WTC11 (cell line): ENCODE data around the gene SLC38A6. TPM values are rescaled to one million over a fixed set of nuclear protein-coding genes. Genes with fewer than 3 reads are reported as not detected.
"Not testable (repeated sequence)": the region's sequence is repeated elsewhere in the genome, so short reads cannot be mapped to it uniquely, and the experiment has no call there.

Experiments
- ATAC-seq: fragments of 200-7000 bp; cut with Tn5 transposase; 2 replicates; pipeline ENCODE4 v1.10.0; 2021; ENCODE audit warnings: mild to moderate bottlenecking, moderate library complexity
- CTCF ChIA-PET: fragments of 300-600 bp; sonication (Branson Sonifier 250); formaldehyde crosslinking; loops from one replicate; lab custom pipeline; 2021; ENCODE audit warnings: antibody characterized with exemption; lab: Charles Lee
- POLR2A ChIA-PET: fragments of 350-600 bp; sonication (Branson Sonifier 250); formaldehyde crosslinking; loops from one replicate; lab custom pipeline; 2021; ENCODE audit warnings: antibody characterized with exemption; lab: Charles Lee
- DNase-seq: peaks from one replicate; pipeline ENCODE4 v3.0.0; 2021; ENCODE audit warnings: low spot score
- H3K27ac Mint-ChIP-seq: 2 replicates; pipeline ENCODE4 v1.8.0; 2021; ENCODE audit warnings: mixed read lengths
- H3K27me3 Mint-ChIP-seq: 2 replicates; pipeline ENCODE4 v1.8.0; 2021; ENCODE audit warnings: low read depth, mild to moderate bottlenecking, moderate library complexity, mixed read lengths
- H3K36me3 Mint-ChIP-seq: 2 replicates; pipeline ENCODE4 v1.8.0; 2021; ENCODE audit warnings: mixed read lengths
- H3K4me1 Mint-ChIP-seq: 2 replicates; pipeline ENCODE4 v1.8.0; 2022; ENCODE audit warnings: mixed read lengths
- H3K4me3 Mint-ChIP-seq: 2 replicates; pipeline ENCODE4 v1.8.0; 2021; ENCODE audit warnings: mild to moderate bottlenecking, moderate library complexity, mixed read lengths
- H3K9me3 Mint-ChIP-seq: 2 replicates; pipeline ENCODE4 v1.8.0; 2021; ENCODE audit warnings: mixed read lengths
- ESRRA ChIP-seq: sonication (generic); formaldehyde crosslinking; IDR thresholded peaks from 2 replicates; pipeline ENCODE4 v1.8.1; 2022; ENCODE audit warnings: mild to moderate bottlenecking, missing genetic modification reagents, borderline replicate concordance
- HMGA2 ChIP-seq: fragments of 250-450 bp; sonication (Bioruptor Pico); IDR thresholded peaks from 2 replicates; pipeline ENCODE4 v1.4.0; 2021; ENCODE audit warnings: mild to moderate bottlenecking, moderate library complexity
- IRF2 ChIP-seq: sonication (generic); formaldehyde crosslinking; IDR thresholded peaks from 2 replicates; pipeline ENCODE4 v1.8.0; 2022; ENCODE audit warnings: low read depth, missing genetic modification reagents, borderline replicate concordance
- MYBL2 ChIP-seq: sonication (generic); formaldehyde crosslinking; IDR thresholded peaks from 2 replicates; pipeline ENCODE4 v1.8.1; 2023; ENCODE audit warnings: mild to moderate bottlenecking, moderate library complexity, missing genetic modification reagents
- NFYB ChIP-seq: sonication (generic); formaldehyde crosslinking; conservative IDR thresholded peaks from 2 replicates; pipeline ENCODE4 v1.8.0; 2022; ENCODE audit warnings: low read depth, missing genetic modification reagents
- NR1H2 ChIP-seq: sonication (generic); formaldehyde crosslinking; IDR thresholded peaks from 2 replicates; pipeline ENCODE4 v1.9.0; 2021; ENCODE audit warnings: mild to moderate bottlenecking, moderate library complexity, missing genetic modification reagents
- NR3C1 ChIP-seq: sonication (generic); formaldehyde crosslinking; conservative IDR thresholded peaks from 2 replicates; pipeline ENCODE4 v1.8.1; 2023; ENCODE audit warnings: low read depth, mild to moderate bottlenecking, missing genetic modification reagents
- RORB ChIP-seq: fragments of 250-450 bp; sonication (Bioruptor Pico); IDR thresholded peaks from 2 replicates; pipeline ENCODE4 v1.9.0; 2021; ENCODE audit warnings: mild to moderate bottlenecking
- SMAD3 ChIP-seq: sonication (generic); formaldehyde crosslinking; IDR thresholded peaks from 2 replicates; pipeline ENCODE4 v1.8.0; 2022; ENCODE audit warnings: missing genetic modification reagents, mild to moderate bottlenecking, borderline replicate concordance
- TEAD1 ChIP-seq: sonication (generic); formaldehyde crosslinking; IDR thresholded peaks from 2 replicates; pipeline ENCODE4 v1.8.0; 2022; ENCODE audit warnings: mild to moderate bottlenecking, missing genetic modification reagents
- TP53 ChIP-seq: sonication (generic); formaldehyde crosslinking; IDR thresholded peaks from 2 replicates; pipeline ENCODE4 v1.8.1; 2023; ENCODE audit warnings: mild to moderate bottlenecking, missing genetic modification reagents
- ZNF671 ChIP-seq: fragments of 250-450 bp; sonication (Bioruptor Pico); IDR thresholded peaks from 2 replicates; pipeline ENCODE4 v1.8.0; 2021; ENCODE audit warnings: mild to moderate bottlenecking
- total RNA-seq: library from RNA; stranded (reverse); gene quantifications from 3 replicates; pipeline ENCODE4 v1.2.3, GENCODE V29; 2021
- TF ChIP-seq, protein P1 (sequence below): sonication (generic); formaldehyde crosslinking; IDR thresholded peaks from 2 replicates; pipeline ENCODE4 v1.8.1; 2022; ENCODE audit warnings: missing genetic modification reagents, borderline replicate concordance
- TF ChIP-seq, protein P2 (sequence below): sonication (generic); formaldehyde crosslinking; IDR thresholded peaks from 2 replicates; pipeline ENCODE4 v1.8.1; 2023; ENCODE audit warnings: mild to moderate bottlenecking, missing genetic modification reagents
- TF ChIP-seq, protein P3 (sequence below): fragments of 250-450 bp; sonication (Bioruptor Pico); IDR thresholded peaks from 2 replicates; pipeline ENCODE4 v2.1.2; 2022; ENCODE audit warnings: mild to moderate bottlenecking, moderate library complexity

The SLC38A6 gene
- total RNA-seq, 1 experiment from 2014 or later: 8.7 TPM

DNA sequence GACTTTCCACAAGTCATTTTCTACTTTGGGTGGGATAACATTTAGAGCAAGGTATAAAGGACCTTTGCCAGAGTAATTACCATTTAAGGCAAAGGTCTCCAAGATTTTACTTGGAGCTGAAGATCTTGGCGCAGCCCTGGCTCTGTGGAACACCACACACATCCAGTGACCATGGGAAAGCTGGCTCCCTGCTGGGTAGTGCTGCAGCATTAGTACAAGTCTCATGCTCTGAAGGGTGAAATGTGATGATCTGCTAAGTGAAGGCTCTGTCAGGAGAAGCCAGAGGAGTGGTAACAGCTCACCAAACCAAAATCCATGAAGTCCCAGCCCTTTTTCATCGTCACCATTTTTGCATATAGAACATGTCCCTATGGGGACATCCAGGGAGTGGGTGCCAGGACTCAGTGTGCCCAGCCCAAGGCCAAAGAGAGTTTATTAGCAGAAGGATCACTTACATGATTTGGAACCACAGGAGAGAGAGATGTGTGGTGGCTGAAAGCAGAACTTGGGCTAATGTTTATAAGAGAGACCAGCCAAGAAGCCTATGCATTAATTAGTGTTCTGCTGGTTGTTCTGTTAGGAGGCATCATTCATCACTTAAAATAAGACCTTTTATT is 110.7 kb downstream of the SLC38A6 start (continued):
- TF ChIP-seq, protein P1, sequence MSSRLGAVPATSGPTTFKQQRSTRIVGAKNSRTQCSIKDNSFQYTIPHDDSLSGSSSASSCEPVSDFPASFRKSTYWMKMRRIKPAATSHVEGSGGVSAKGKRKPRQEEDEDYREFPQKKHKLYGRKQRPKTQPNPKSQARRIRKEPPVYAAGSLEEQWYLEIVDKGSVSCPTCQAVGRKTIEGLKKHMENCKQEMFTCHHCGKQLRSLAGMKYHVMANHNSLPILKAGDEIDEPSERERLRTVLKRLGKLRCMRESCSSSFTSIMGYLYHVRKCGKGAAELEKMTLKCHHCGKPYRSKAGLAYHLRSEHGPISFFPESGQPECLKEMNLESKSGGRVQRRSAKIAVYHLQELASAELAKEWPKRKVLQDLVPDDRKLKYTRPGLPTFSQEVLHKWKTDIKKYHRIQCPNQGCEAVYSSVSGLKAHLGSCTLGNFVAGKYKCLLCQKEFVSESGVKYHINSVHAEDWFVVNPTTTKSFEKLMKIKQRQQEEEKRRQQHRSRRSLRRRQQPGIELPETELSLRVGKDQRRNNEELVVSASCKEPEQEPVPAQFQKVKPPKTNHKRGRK (CRISPR knock-in tag): no peak
- no peak for TF ChIP-seq NR3C1 (CRISPR knock-in tag)
- no peak for TF ChIP-seq TEAD1

DNA sequence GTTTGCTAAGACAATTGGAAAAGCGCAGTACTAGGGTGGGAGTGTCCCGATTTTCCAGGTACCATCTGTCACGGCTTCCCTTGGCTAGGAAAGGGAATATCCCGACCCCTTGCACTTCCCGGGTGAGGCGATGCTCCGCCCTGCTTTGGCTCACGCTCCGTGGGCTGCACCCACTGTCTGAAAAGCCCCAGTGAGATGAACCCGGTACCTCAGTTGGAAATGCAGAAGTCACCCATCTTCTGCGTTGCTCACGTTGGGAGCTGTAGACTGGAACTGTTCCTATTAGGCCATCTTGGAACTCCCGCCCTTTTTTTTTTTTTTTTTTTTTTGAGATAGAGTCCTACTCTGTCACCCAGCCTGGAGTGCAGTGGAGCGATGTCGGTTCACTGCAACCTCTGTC is 117.1 kb downstream of the SLC38A6 start:
- peaks cover 43% of the 10 kb centered on the region for H3K36me3 Mint-ChIP-seq
- H3K27me3 Mint-ChIP-seq, ATAC-seq, CTCF ChIA-PET, H3K27ac Mint-ChIP-seq, DNase-seq, H3K4me3 Mint-ChIP-seq, POLR2A ChIA-PET: not testable (repeated sequence)
- peaks cover 44% of the 10 kb centered on the region for H3K9me3 Mint-ChIP-seq
- H3K4me1 Mint-ChIP-seq: peaks cover 29% of the 10 kb centered on the region

DNA sequence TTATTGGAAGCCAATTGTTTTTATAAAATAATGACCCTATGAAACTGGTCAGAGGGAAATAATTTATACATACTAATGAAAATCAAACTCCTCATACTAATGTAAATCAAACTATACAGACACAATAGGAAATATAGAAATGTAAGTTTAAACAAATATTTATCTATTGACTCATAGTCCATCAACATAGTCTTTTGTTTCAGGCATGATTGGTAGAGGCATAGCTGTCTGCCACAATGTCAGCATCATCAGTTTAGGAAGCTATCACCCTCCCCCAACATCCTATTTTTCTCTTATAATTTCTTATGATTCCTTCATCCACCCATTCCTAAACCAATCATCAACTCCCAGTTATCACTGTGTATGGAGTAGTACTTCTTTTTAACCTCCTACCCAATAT is 117.7 kb downstream of the SLC38A6 start:
- ChIA-PET CTCF (no interaction called here), POLR2A (no interaction called here)
- Mint-ChIP-seq H3K27me3 (peaks cover 4% of the 10 kb centered on the region; the same call in 1 of the 2 replicates), H3K36me3 (peaks cover 43% of the 10 kb centered on the region), H3K4me3 (no peak overlapping the region), H3K9me3 (peaks cover 39% of the 10 kb centered on the region), H3K4me1 (peaks cover 36% of the 10 kb centered on the region), H3K27ac (no peak overlapping the region)
- no peak for ATAC-seq
- no peak for DNase-seq
- no peak for TF ChIP-seq NR1H2 (CRISPR knock-in tag)
- no peak for TF ChIP-seq TP53 (CRISPR knock-in tag)
- no peak for TF ChIP-seq ZNF671 (CRISPR knock-in tag)
- TF ChIP-seq HMGA2 (CRISPR knock-in tag): no peak
- no peak for TF ChIP-seq SMAD3 (CRISPR knock-in tag)
- TF ChIP-seq RORB (CRISPR knock-in tag): no peak

DNA sequence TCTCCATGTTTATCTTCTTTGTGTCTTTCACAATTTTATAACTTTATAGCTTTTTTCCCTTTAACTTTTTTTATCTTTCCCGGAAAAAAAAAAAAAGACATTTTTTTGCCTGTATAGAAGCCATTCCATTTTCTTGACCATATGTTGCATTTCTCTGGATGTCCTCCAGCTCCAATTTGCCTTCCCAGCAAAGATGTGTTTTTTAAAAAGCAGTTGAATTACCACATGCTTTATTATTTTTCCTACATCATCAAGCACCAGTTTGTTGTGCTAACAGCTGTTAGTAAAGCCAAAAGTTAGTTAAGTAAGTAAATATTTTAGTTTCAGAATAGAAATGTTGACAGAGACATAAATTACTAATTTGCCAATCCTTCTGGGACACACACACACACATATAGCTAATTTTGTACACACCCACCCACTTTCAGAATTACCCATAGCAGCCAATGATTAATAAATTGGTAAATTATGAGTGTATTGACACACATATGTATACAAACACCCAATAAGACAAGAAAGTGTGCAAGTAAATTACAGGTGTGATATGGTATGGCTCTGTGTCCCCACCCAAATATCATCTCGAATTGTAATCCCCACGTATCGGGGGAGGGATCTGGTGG is 118.3 kb downstream of the SLC38A6 start:
- no peak for DNase-seq
- ChIA-PET CTCF (interaction anchor here (0.7 kb wide), 1 partner anchor 468 kb away, joined by 4 read pairs; no protein-coding TSS in a partner anchor), POLR2A (no interaction called here)
- Mint-ChIP-seq H3K9me3 (peaks cover 39% of the 10 kb centered on the region), H3K36me3 (peaks cover 43% of the 10 kb centered on the region), H3K4me1 (peaks cover 42% of the 10 kb centered on the region), H3K27me3 (peaks cover 4% of the 10 kb centered on the region; the same call in 1 of the 2 replicates), H3K27ac (no peak overlapping the region), H3K4me3 (no peak overlapping the region)
- no peak for TF ChIP-seq MYBL2 (CRISPR knock-in tag)
- TF ChIP-seq, protein P2, sequence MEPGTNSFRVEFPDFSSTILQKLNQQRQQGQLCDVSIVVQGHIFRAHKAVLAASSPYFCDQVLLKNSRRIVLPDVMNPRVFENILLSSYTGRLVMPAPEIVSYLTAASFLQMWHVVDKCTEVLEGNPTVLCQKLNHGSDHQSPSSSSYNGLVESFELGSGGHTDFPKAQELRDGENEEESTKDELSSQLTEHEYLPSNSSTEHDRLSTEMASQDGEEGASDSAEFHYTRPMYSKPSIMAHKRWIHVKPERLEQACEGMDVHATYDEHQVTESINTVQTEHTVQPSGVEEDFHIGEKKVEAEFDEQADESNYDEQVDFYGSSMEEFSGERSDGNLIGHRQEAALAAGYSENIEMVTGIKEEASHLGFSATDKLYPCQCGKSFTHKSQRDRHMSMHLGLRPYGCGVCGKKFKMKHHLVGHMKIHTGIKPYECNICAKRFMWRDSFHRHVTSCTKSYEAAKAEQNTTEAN (CRISPR knock-in tag): no peak
- no peak for TF ChIP-seq IRF2 (CRISPR knock-in tag)
- TF ChIP-seq ESRRA (CRISPR knock-in tag): no peak
- TF ChIP-seq, protein P3, sequence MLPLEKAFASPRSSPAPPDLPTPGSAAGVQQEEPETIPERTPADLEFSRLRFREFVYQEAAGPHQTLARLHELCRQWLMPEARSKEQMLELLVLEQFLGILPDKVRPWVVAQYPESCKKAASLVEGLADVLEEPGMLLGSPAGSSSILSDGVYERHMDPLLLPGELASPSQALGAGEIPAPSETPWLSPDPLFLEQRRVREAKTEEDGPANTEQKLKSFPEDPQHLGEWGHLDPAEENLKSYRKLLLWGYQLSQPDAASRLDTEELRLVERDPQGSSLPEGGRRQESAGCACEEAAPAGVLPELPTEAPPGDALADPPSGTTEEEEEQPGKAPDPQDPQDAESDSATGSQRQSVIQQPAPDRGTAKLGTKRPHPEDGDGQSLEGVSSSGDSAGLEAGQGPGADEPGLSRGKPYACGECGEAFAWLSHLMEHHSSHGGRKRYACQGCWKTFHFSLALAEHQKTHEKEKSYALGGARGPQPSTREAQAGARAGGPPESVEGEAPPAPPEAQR (CRISPR knock-in tag): no peak
- no peak for TF ChIP-seq NFYB (CRISPR knock-in tag)
- no peak for ATAC-seq
